Stimulated activated CD4-positive, alpha-beta T cell treated with anti-CD3 and anti-CD28 coated beads, Interleukin-1b, Interleukin-23, amount 100 ng/mL, for 4 hours (primary cell): Measurements from ENCODE around the gene ZNF747.

Experiments used
- DNase-seq, 2 donors: peaks; one replicate each; pipeline ENCODE4 v3.0.0-alpha.2; 2020; ENCODE audit warnings: low read depth in 2 of 2

Gene ZNF747

GRCh38 chr16:30534368-30535105, at the start of gene ZNF747:
TSS of gene ZNF747 (minus strand) at chr16:30534858. CDS start at chr16:30534679, 179 bp downstream.
- DNase-seq, result peak; percentile 92

GRCh38 chr16:30582611-30583340, 48.1 kb upstream of the ZNF747 start:
- DNase-seq, result no peak

GRCh38 chr16:30581457-30581856, 46.8 kb upstream of the ZNF747 start:
- no peak for DNase-seq

- DNase-seq, result no peak
Measured at GRCh38 chr16:30574678-30575077, 40.0 kb upstream of the ZNF747 start.

GRCh38 chr16:30571445-30572322, 37.0 kb upstream of the ZNF747 start, which contains the start of gene ZNF688:
TSS of gene ZNF688 (minus strand) at chr16:30571714. CDS start at chr16:30571629, 85 bp downstream.
- peak; percentile 81 to 93 for DNase-seq

GRCh38 chr16:30570636-30571444, 36.2 kb upstream of the ZNF747 start:
- no peak for DNase-seq

- no peak for DNase-seq
Measured at GRCh38 chr16:30569746-30570635, 35.3 kb upstream of the ZNF747 start.

GRCh38 chr16:30569281-30569680, 34.6 kb upstream of the ZNF747 start:
- DNase-seq, result no peak

GRCh38 chr16:30567991-30568638, 33.5 kb upstream of the ZNF747 start:
- no peak for DNase-seq

GRCh38 chr16:30567160-30567990, 32.7 kb upstream of the ZNF747 start:
- DNase-seq, result peak; percentile 49 to 63

GRCh38 chr16:30566531-30566930, 31.9 kb upstream of the ZNF747 start:
- no peak for DNase-seq

GRCh38 chr16:30565984-30566383, 31.3 kb upstream of the ZNF747 start:
- no peak for DNase-seq

GRCh38 chr16:30565526-30565925, 30.9 kb upstream of the ZNF747 start:
- DNase-seq, result no peak

- DNase-seq, result no peak
Measured at GRCh38 chr16:30562021-30562420, 27.4 kb upstream of the ZNF747 start.

GRCh38 chr16:30561089-30561816, 26.6 kb upstream of the ZNF747 start:
- no peak for DNase-seq

- no peak for DNase-seq
Measured at GRCh38 chr16:30559690-30560089, 25.0 kb upstream of the ZNF747 start.

GRCh38 chr16:30558789-30559377, 24.2 kb upstream of the ZNF747 start:
- no peak for DNase-seq
